Measurements from ENCODE around the gene ABHD17B.
A peak's percentile ranks its signal among the peaks of the same experiment; 100 is the strongest.
"Not testable (repeated sequence)": the region's sequence is repeated elsewhere in the genome, so short reads cannot be mapped to it uniquely, and the experiment has no call there.

ABHD17B gene

GRCh38 chr9:71911908-71912335 lies 929 bp upstream of the ABHD17B start:
- no peak for DNase-seq

GRCh38 chr9:71910650-71911060 lies 338 bp downstream of the ABHD17B start:
- no peak for DNase-seq

GRCh38 chr9:71909887-71910649 lies 925 bp downstream of the ABHD17B start:
- DNase-seq: peak; percentile 1

GRCh38 chr9:71908825-71909224 lies 2.2 kb downstream of the ABHD17B start:
- no peak for DNase-seq

- DNase-seq: no peak
Observed at GRCh38 chr9:71904076-71904475, 6.9 kb downstream of the ABHD17B start.

GRCh38 chr9:71901695-71902597 lies 9.0 kb downstream of the ABHD17B start:
- no peak for DNase-seq

- DNase-seq: not testable (repeated sequence)
Observed at GRCh38 chr9:71898756-71899155, 12.2 kb downstream of the ABHD17B start.

- DNase-seq: no peak
Observed at GRCh38 chr9:71897577-71897976, 13.4 kb downstream of the ABHD17B start.

GRCh38 chr9:71896761-71897160 lies 14.2 kb downstream of the ABHD17B start:
- DNase-seq: no peak

- peak; percentile 3 for DNase-seq
Observed at GRCh38 chr9:71895955-71896354, 15.0 kb downstream of the ABHD17B start.

- peak; percentile 12 for DNase-seq
Observed at GRCh38 chr9:71895117-71895516, 15.9 kb downstream of the ABHD17B start.

- no peak for DNase-seq
Observed at GRCh38 chr9:71891557-71892189, 19.3 kb downstream of the ABHD17B start.

- no peak for DNase-seq
Observed at GRCh38 chr9:71890042-71890679, 20.8 kb downstream of the ABHD17B start.

GRCh38 chr9:71887362-71887761 lies 23.6 kb downstream of the ABHD17B start:
- DNase-seq: no peak

GRCh38 chr9:71886541-71886940 lies 24.5 kb downstream of the ABHD17B start:
- no peak for DNase-seq

GRCh38 chr9:71886015-71886414 lies 25.0 kb downstream of the ABHD17B start:
- no peak for DNase-seq

- no peak for DNase-seq
Observed at GRCh38 chr9:71885467-71885866, 25.5 kb downstream of the ABHD17B start.

GRCh38 chr9:71884005-71884404 lies 27.0 kb downstream of the ABHD17B start:
- DNase-seq: no peak

- DNase-seq: no peak
Observed at GRCh38 chr9:71879644-71880174, 31.3 kb downstream of the ABHD17B start.

- DNase-seq: no peak
Observed at GRCh38 chr9:71878327-71879274, 32.4 kb downstream of the ABHD17B start.

GRCh38 chr9:71876829-71877228 lies 34.2 kb downstream of the ABHD17B start:
- no peak for DNase-seq
